Thyroid gland (tissue), 4 donors: Measurements from ENCODE around the gene ATP9B.

ENCODE experiments used
- CTCF ChIP-seq, 6 experiments: fragments of 200-600 bp in 3 of 6; fragments of 450-650 bp in 3 of 6; sonication (generic) in 3 of 6; IDR thresholded peaks; one replicate each; pipeline ENCODE4 v1.5.1; 2016 to 2019; ENCODE audit warnings: antibody characterized with exemption in 6 of 6, mild to moderate bottlenecking in 2 of 6, inconsistent platforms in 1 of 6, moderate library complexity in 1 of 6
- POLR2A ChIP-seq, 2 donors: fragments of 450-650 bp; IDR thresholded peaks; one replicate each; pipeline ENCODE4 v1.6.1; 2017; ENCODE audit warnings: antibody characterized with exemption in 2 of 2, mild to moderate bottlenecking in 2 of 2, moderate library complexity in 1 of 2

GRCh38 chr18:79283131-79283810, 214.1 kb downstream of the ATP9B start:
- TF ChIP-seq CTCF (IDR thresholded peaks at IDR 0.05) (no peak), POLR2A (IDR thresholded peaks at IDR 0.05) (no peak)
